GM18511 (cell line): ENCODE results near the gene PPP3R1.

Source experiments
- ATAC-seq: cut with Tn5 transposase; IDR thresholded peaks from one replicate; pipeline ENCODE4 v1.9.1; 2021; ENCODE audit warnings: mild to moderate bottlenecking, moderate library complexity; ENCODE audit not compliant: unreplicated experiment

PPP3R1 gene

GRCh38 chr2:68252400-68253218 lies at the start of gene PPP3R1:
PPP3R1 (minus strand) TSS chr2:68252532; CDS start chr2:68252127, 405 bp downstream.
- peak; percentile 80 for ATAC-seq

GRCh38 chr2:68295516-68295915 lies 43.2 kb upstream of the PPP3R1 start:
- ATAC-seq = peak; percentile 81

- no peak for ATAC-seq
These were observed 42.6 kb upstream of the PPP3R1 start for GRCh38 chr2:68294913-68295312.

GRCh38 chr2:68294187-68294586 lies 41.9 kb upstream of the PPP3R1 start:
- ATAC-seq = no peak

GRCh38 chr2:68293755-68294154 lies 41.4 kb upstream of the PPP3R1 start:
- ATAC-seq = no peak

- no peak for ATAC-seq
These were observed 40.7 kb upstream of the PPP3R1 start for GRCh38 chr2:68293024-68293423.

GRCh38 chr2:68292108-68292710 lies 39.9 kb upstream of the PPP3R1 start:
- no peak for ATAC-seq

GRCh38 chr2:68291314-68291713 lies 39.0 kb upstream of the PPP3R1 start:
- no peak for ATAC-seq

- no peak for ATAC-seq
These were observed 38.6 kb upstream of the PPP3R1 start for GRCh38 chr2:68290901-68291300.

- no peak for ATAC-seq
These were observed 35.5 kb upstream of the PPP3R1 start for GRCh38 chr2:68287580-68288441.

- no peak for ATAC-seq
These were observed 32.6 kb upstream of the PPP3R1 start for GRCh38 chr2:68284896-68285295.

- ATAC-seq = no peak
These were observed 31.1 kb upstream of the PPP3R1 start for GRCh38 chr2:68283419-68283812.

- no peak for ATAC-seq
These were observed 30.6 kb upstream of the PPP3R1 start for GRCh38 chr2:68282811-68283418.

- ATAC-seq = no peak
These were observed 28.5 kb upstream of the PPP3R1 start for GRCh38 chr2:68280796-68281195.

GRCh38 chr2:68280348-68280747 lies 28.0 kb upstream of the PPP3R1 start:
- ATAC-seq = no peak

- ATAC-seq = no peak
These were observed 27.4 kb upstream of the PPP3R1 start for GRCh38 chr2:68279691-68280090.

- no peak for ATAC-seq
These were observed 25.8 kb upstream of the PPP3R1 start for GRCh38 chr2:68278169-68278568.

- no peak for ATAC-seq
These were observed 21.7 kb upstream of the PPP3R1 start for GRCh38 chr2:68274022-68274421.

- ATAC-seq = no peak
These were observed 20.1 kb upstream of the PPP3R1 start for GRCh38 chr2:68272246-68272994.

GRCh38 chr2:68266655-68267054 lies 14.3 kb upstream of the PPP3R1 start:
- ATAC-seq = no peak
